ENCODE data around the gene JOSD2. TPM values are rescaled to one million over a fixed set of nuclear protein-coding genes. Genes with fewer than 3 reads are reported as not detected.
A peak's percentile ranks its signal among the peaks of the same experiment; 100 is the strongest.

The JOSD2 gene
- total RNA-seq, 4 donors from 2014 or later = 31.3 to 59.4 (median 42.9) TPM

DNA sequence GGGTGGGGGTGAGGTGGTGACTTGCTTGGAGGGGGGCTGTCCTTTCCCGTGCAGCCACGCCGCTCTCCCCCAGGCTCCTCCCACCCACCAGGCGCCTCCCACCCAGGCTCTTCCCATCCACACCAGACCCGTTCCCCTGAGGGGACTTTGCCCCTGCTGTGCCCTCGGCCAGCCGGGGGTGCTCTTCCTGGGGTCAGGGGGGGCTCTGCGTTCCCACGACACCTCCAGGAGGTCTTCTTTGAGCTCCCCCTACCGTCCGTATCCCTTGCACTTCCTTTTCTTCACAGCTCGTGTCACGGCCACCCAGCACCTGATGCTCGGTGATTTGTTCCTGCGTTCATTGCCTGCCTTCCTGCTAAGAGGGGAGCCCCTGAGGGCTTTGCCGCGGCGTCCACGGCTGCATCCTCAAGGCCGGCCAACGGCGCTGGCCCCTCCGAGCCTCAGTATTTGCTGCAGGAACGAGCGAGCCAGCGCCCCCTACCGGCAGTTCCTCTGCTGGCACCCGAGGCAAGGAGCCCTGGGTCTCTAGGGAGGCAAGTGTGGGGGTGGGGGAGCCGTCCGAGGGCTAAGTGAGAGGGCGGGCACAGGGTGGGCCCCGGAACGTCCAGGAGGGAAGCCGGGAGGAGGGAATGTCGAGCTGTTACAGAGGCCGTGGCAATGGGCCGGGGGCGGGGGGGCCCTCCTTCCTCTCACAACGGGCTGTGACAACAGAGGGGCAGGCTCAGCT, 45.5 kb upstream of the JOSD2 start:
- 3% methylated on average over 6 of the region's 39 CpGs for WGBS
- intact Hi-C loops (cut with DNase I) = no loop called here
- peaks cover 13 to 25% (median 22%) of the 10 kb centered on the region in 4 donors for H3K4me1 ChIP-seq
- no peaks in the 10 kb centered on the region for H3K36me3 ChIP-seq
- peak overlapping the region in 1 of 4 donors; percentile 3 for H3K27ac ChIP-seq (replicated peaks in 1 of 4)
- H3K4me3 ChIP-seq = peak overlapping the region; percentile 47 to 55 (median 48)
- peaks cover 0 to 93% (median 22%) of the 10 kb centered on the region in 4 donors for H3K27me3 ChIP-seq
- TF ChIP-seq, protein P1, sequence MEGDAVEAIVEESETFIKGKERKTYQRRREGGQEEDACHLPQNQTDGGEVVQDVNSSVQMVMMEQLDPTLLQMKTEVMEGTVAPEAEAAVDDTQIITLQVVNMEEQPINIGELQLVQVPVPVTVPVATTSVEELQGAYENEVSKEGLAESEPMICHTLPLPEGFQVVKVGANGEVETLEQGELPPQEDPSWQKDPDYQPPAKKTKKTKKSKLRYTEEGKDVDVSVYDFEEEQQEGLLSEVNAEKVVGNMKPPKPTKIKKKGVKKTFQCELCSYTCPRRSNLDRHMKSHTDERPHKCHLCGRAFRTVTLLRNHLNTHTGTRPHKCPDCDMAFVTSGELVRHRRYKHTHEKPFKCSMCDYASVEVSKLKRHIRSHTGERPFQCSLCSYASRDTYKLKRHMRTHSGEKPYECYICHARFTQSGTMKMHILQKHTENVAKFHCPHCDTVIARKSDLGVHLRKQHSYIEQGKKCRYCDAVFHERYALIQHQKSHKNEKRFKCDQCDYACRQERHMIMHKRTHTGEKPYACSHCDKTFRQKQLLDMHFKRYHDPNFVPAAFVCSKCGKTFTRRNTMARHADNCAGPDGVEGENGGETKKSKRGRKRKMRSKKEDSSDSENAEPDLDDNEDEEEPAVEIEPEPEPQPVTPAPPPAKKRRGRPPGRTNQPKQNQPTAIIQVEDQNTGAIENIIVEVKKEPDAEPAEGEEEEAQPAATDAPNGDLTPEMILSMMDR (IDR thresholded peaks at IDR 0.05) = peak; percentile 58 to 82 (median 67)
- TF ChIP-seq POLR2AphosphoS5 (IDR thresholded peaks at IDR 0.05) = no peak
- H3K9me3 ChIP-seq = no peaks in the 10 kb centered on the region
- no peak for DNase-seq (ENCODE audit: extremely low spot score)

DNA sequence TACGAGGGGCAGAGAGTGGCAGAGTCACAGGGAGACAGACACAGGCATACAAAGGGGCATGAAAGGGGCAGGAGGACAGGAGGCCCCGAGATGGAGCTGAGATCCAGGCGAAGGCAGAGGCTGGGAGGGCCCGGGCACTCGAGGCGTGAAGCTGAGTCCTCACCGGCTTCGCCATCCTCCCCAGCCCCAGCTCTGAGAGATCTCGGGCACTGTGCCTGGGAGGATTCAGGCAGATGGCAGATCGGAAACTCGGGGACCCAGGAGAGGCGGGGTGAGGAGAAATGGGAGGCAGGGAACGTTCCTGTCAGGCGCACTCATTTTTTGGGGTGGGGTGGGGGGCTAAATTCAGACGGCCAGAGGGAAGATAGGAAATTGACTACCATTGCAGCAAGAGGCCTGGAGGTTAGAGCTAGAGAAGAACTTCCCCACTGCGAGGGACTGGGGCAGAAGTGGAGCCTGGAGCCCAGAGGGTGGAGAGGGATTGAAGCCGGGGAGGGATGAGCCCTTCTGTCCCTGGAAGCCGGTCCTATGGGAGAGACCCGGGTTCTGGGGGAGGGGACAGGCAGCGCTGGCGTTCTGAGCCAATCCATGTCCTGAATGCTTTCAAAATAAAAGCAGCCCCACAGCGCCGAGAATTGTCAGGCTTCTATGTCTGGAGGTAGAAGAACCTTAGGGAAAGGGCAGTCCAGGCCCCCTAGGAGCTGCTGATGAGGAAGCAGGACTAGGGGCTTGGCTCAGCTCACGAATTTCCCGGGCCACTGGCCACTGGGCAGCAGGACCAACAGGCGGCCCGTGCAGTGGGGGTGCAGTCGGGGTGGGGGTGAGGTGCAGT, 44.7 kb upstream of the JOSD2 start:
- Histone ChIP-seq H3K4me3 (peak overlapping the region; percentile 47 to 55 (median 48)), H3K27me3 (peaks cover 0 to 93% (median 22%) of the 10 kb centered on the region in 4 donors), H3K36me3 (no peaks in the 10 kb centered on the region), H3K4me1 (peaks cover 13 to 32% (median 24%) of the 10 kb centered on the region in 4 donors), H3K27ac (replicated peaks in 1 of 4) (peak overlapping the region in 1 of 4 donors; percentile 3), H3K9me3 (no peaks in the 10 kb centered on the region)
- TF ChIP-seq POLR2AphosphoS5 (IDR thresholded peaks at IDR 0.05) = no peak
- TF ChIP-seq, protein P1 (IDR thresholded peaks at IDR 0.05) = no peak
- no peak for TF ChIP-seq POLR2A (IDR thresholded peaks at IDR 0.05; ENCODE audit: low read depth)
- TF ChIP-seq EP300 (IDR thresholded peaks at IDR 0.05) = no peak
- 35% methylated on average over 25 of the region's 28 CpGs for WGBS
- no peak for DNase-seq (ENCODE audit: extremely low spot score)
- intact Hi-C loops (cut with DNase I) = no loop called here

DNA sequence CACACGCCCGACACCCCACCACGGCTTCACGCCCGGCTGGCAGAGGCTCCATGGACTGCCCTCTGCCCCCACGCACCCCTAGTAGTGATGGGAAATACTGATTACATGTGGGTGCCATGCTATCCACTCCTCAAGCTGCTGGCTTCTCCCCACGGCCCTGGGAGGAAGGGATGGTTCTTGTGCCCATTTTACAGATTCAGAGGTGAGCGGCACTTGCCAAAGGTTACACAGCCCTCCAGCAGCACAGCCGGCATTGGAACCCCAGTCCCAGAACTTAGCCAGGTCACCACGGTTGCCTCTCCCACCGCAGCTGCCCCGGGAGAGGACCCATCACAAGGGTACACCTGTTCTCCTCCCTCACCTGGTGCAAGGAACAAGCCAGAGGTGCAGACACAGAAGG, 44.0 kb upstream of the JOSD2 start:
- WGBS = 84% methylated on average over 12 of the region's 12 CpGs
- intact Hi-C loops (cut with DNase I) = no loop called here

DNA sequence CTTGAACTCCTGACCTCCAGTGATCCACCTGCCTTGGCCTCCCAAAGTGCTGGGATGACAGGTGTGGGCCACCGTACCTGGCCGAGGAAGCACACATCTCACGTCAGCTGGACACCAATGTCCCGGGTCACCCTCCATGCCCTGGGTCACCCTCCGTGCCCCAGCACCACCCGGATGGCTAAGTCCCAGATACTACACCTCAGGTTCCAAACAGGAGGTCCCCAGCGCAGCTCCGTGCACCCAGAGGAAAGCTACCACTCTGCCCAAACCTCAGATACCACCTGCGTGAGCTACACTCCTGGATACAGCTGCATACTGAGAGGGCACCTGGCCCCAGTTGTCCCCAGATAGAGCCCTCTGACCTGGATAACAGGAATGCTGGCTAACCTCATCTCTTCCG, 43.2 kb upstream of the JOSD2 start:
- DNase-seq (ENCODE audit: extremely low spot score) = no peak
- no peaks in the 10 kb centered on the region for H3K36me3 ChIP-seq
- TF ChIP-seq, protein P1 (IDR thresholded peaks at IDR 0.05) = no peak
- TF ChIP-seq POLR2A (IDR thresholded peaks at IDR 0.05; ENCODE audit: low read depth) (no peak), POLR2AphosphoS5 (IDR thresholded peaks at IDR 0.05) (no peak)
- no peaks in the 10 kb centered on the region for H3K9me3 ChIP-seq
- H3K4me3 ChIP-seq = no peak overlapping the region
- intact Hi-C loops (cut with DNase I) = no loop called here
- 94% methylated on average over 10 of the region's 10 CpGs for WGBS
- H3K4me1 ChIP-seq = peaks cover 13 to 32% (median 24%) of the 10 kb centered on the region in 4 donors
- no peak overlapping the region for H3K27ac ChIP-seq (replicated peaks in 1 of 4)
- H3K27me3 ChIP-seq = peaks cover 0 to 91% (median 22%) of the 10 kb centered on the region in 4 donors

More for the DNA sequence above, 44.0 kb upstream of the JOSD2 start:
- peaks cover 13 to 32% (median 24%) of the 10 kb centered on the region in 4 donors for H3K4me1 ChIP-seq
- H3K27ac ChIP-seq (replicated peaks in 1 of 4) = no peak overlapping the region
- peaks cover 0 to 93% (median 22%) of the 10 kb centered on the region in 4 donors for H3K27me3 ChIP-seq
- TF ChIP-seq EP300 (IDR thresholded peaks at IDR 0.05) (no peak), POLR2AphosphoS5 (IDR thresholded peaks at IDR 0.05) (no peak), POLR2A (IDR thresholded peaks at IDR 0.05; ENCODE audit: low read depth) (no peak)
- TF ChIP-seq, protein P1 (IDR thresholded peaks at IDR 0.05) = no peak
- H3K4me3 ChIP-seq = no peak overlapping the region
- H3K36me3 ChIP-seq = no peaks in the 10 kb centered on the region
- H3K9me3 ChIP-seq = no peaks in the 10 kb centered on the region
- no peak for DNase-seq (ENCODE audit: extremely low spot score)

All from esophagus muscularis mucosa (tissue), 4 donors.